Measurements from ENCODE around the gene IL12RB2. TPM values are rescaled to one million over a fixed set of nuclear protein-coding genes. Genes with fewer than 3 reads are reported as not detected.

The IL12RB2 gene, protein sequence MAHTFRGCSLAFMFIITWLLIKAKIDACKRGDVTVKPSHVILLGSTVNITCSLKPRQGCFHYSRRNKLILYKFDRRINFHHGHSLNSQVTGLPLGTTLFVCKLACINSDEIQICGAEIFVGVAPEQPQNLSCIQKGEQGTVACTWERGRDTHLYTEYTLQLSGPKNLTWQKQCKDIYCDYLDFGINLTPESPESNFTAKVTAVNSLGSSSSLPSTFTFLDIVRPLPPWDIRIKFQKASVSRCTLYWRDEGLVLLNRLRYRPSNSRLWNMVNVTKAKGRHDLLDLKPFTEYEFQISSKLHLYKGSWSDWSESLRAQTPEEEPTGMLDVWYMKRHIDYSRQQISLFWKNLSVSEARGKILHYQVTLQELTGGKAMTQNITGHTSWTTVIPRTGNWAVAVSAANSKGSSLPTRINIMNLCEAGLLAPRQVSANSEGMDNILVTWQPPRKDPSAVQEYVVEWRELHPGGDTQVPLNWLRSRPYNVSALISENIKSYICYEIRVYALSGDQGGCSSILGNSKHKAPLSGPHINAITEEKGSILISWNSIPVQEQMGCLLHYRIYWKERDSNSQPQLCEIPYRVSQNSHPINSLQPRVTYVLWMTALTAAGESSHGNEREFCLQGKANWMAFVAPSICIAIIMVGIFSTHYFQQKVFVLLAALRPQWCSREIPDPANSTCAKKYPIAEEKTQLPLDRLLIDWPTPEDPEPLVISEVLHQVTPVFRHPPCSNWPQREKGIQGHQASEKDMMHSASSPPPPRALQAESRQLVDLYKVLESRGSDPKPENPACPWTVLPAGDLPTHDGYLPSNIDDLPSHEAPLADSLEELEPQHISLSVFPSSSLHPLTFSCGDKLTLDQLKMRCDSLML
- 0.08 TPM for polyA plus RNA-seq (2013, experiment 1 of 2)
- 0.26 TPM for polyA plus RNA-seq (2013, experiment 2 of 2)

DNA sequence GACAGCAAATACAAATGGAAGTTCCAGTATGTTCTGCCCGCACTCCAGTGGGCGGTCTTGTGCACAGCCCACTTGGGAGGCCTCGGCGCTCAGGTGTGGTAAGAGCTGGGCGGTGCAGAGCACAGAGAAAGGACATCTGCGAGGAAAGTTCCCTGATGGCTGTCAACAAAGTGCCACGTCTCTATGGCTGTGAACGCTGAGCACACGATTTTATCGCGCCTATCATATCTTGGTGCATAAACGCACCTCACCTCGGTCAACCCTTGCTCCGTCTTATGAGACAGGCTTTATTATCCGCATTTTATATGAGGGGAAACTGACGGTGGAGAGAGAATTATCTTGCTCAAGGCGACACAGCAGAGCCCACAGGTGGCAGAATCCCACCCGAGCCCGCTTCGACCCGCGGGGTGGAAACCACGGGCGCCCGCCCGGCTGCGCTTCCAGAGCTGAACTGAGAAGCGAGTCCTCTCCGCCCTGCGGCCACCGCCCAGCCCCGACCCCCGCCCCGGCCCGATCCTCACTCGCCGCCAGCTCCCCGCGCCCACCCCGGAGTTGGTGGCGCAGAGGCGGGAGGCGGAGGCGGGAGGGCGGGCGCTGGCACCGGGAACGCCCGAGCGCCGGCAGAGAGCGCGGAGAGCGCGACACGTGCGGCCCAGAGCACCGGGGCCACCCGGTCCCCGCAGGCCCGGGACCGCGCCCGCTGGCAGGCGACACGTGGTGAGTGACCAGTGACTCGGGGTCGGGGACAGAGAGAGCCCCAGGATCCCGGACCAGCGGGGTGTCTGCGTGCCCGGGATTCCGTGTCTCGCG lies at the start of gene IL12RB2:
Gene IL12RB2 (plus strand): TSS at position 623 of the 810 bp plus-strand sequence. CDS start 12,496 bp downstream, outside the sequence.
- peak within 1 kb of the TSS; percentile 78 for H3K18ac ChIP-seq (ENCODE audit: low read length)
- no peak within 1 kb of the TSS for H2BK15ac ChIP-seq (ENCODE audit: low read length)
- no peak within 1 kb of the TSS for H4K8ac ChIP-seq (ENCODE audit: low read depth, low read length)
- no peak within 1 kb of the TSS for H3K4ac ChIP-seq (ENCODE audit: low read length)
- no CpG with 5 or more reads among the region's 75 CpGs for WGBS, 2 donors (ENCODE audit: extremely low coverage in 2 of 2, insufficient read length in 2 of 2, insufficient replicate concordance in 1 of 2)
- peak within 1 kb of the TSS; percentile 80 for H3K9ac ChIP-seq (ENCODE audit: low read depth, low read length, poor library complexity)
- H3K4me2 ChIP-seq (ENCODE audit: insufficient read depth, low read length, poor library complexity, severe bottlenecking), result peak within 1 kb of the TSS; percentile 66
- H3K4me3 ChIP-seq (ENCODE audit: low read length in 2 of 2), result peak within 1 kb of the TSS; percentile 25 to 73
- no peak within 1 kb of the TSS for H3K14ac ChIP-seq (ENCODE audit: low read length)
- H3K23ac ChIP-seq (ENCODE audit: low read depth, low read length, poor library complexity), result no peak within 1 kb of the TSS
- no peak within 1 kb of the TSS for H2BK12ac ChIP-seq (ENCODE audit: low read length)
- no peaks in the 10 kb centered on the region for H3K36me3 ChIP-seq (replicated peaks in 1 of 2; ENCODE audit: control insufficient read depth in 2 of 2, insufficient read depth in 2 of 2, low read length in 2 of 2)
- no peak within 1 kb of the TSS for H2BK120ac ChIP-seq (ENCODE audit: low read depth, low read length)
- H2BK5ac ChIP-seq (ENCODE audit: low read length), result no peak within 1 kb of the TSS
- peak; percentile 33 for DNase-seq (ENCODE audit: low spot score)
- no peak within 1 kb of the TSS for H2AK5ac ChIP-seq (ENCODE audit: low read depth, low read length)
- H3K4me1 ChIP-seq (ENCODE audit: control insufficient read depth in 2 of 2, insufficient read depth in 1 of 2, low read depth in 1 of 2, low read length in 2 of 2), result peaks cover 0 to 3% of the 10 kb centered on the region in 2 donors
- H3K9me3 ChIP-seq (replicated peaks in 1 of 2; ENCODE audit: control insufficient read depth in 2 of 2, insufficient read depth in 1 of 2, low read depth in 1 of 2, low read length in 2 of 2), result no peaks in the 10 kb centered on the region
- H3K79me1 ChIP-seq (ENCODE audit: low read depth, low read length), result no peaks in the 10 kb centered on the region
- H2AFZ ChIP-seq (ENCODE audit: low read length), result peak within 1 kb of the TSS; percentile 81
- H4K91ac ChIP-seq (ENCODE audit: low read depth, low read length, poor library complexity), result no peak within 1 kb of the TSS
- peaks cover 3 to 76% (median 13%) of the 10 kb centered on the region in 3 experiments for H3K27me3 ChIP-seq (ENCODE audit: control insufficient read depth in 3 of 3, insufficient read depth in 3 of 3, low read depth in 1 of 3, low read length in 3 of 3)
- H3K27ac ChIP-seq (replicated peaks; ENCODE audit: low read length), result no peak within 1 kb of the TSS

DNA sequence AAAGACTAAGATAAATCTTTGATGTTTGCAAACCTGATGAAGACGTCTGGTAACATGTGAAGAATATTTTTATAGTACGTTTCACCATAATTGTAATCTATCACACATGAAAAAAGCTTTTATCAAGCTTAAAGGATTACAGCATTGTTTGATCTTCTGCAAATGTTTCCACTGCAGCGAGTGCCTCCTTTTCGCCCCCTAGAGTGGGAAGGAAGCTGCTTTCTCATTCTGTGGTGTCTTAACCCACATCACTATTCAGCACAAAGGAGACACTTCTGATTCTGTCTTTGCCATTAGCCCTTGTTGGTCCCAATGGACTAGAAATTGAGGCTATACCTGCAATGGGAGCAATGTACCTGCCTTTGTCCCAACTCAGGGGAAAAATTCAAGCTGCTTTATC lies 46.0 kb upstream of the IL12RB2 start:
- H4K91ac ChIP-seq (ENCODE audit: low read depth, low read length, poor library complexity), result no peak overlapping the region
- no peak overlapping the region for H2AK5ac ChIP-seq (ENCODE audit: low read depth, low read length)
- H3K27ac ChIP-seq (replicated peaks; ENCODE audit: low read length), result no peak overlapping the region
- no peak overlapping the region for H4K8ac ChIP-seq (ENCODE audit: low read depth, low read length)
- no peak overlapping the region for H2BK120ac ChIP-seq (ENCODE audit: low read depth, low read length)
- H2AFZ ChIP-seq (ENCODE audit: low read length), result no peak overlapping the region
- H2BK15ac ChIP-seq (ENCODE audit: low read length), result no peak overlapping the region
- H3K4me1 ChIP-seq (ENCODE audit: control insufficient read depth in 2 of 2, insufficient read depth in 1 of 2, low read depth in 1 of 2, low read length in 2 of 2), result peaks cover 0 to 3% of the 10 kb centered on the region in 2 donors
- WGBS, 2 donors (ENCODE audit: extremely low coverage in 2 of 2, insufficient read length in 2 of 2, insufficient replicate concordance in 1 of 2), result no CpG with 5 or more reads among the region's 4 CpGs
- no peak overlapping the region for H2BK5ac ChIP-seq (ENCODE audit: low read length)
- H3K27me3 ChIP-seq (ENCODE audit: control insufficient read depth in 3 of 3, insufficient read depth in 3 of 3, low read depth in 1 of 3, low read length in 3 of 3), result peaks cover 0 to 5% (median 0%) of the 10 kb centered on the region in 3 experiments
- no peaks in the 10 kb centered on the region for H3K9me3 ChIP-seq (replicated peaks in 1 of 2; ENCODE audit: control insufficient read depth in 2 of 2, insufficient read depth in 1 of 2, low read depth in 1 of 2, low read length in 2 of 2)
- no peak overlapping the region for H2BK12ac ChIP-seq (ENCODE audit: low read length)
- no peak overlapping the region for H3K14ac ChIP-seq (ENCODE audit: low read length)
- no peak overlapping the region for H3K4me3 ChIP-seq (ENCODE audit: low read length in 2 of 2)
- no peak overlapping the region for H3K18ac ChIP-seq (ENCODE audit: low read length)
- H3K4me2 ChIP-seq (ENCODE audit: insufficient read depth, low read length, poor library complexity, severe bottlenecking), result no peak overlapping the region
- no peak overlapping the region for H3K4ac ChIP-seq (ENCODE audit: low read length)
- no peak for DNase-seq (ENCODE audit: low spot score)
- no peak overlapping the region for H3K9ac ChIP-seq (ENCODE audit: low read depth, low read length, poor library complexity)
- no peaks in the 10 kb centered on the region for H3K36me3 ChIP-seq (replicated peaks in 1 of 2; ENCODE audit: control insufficient read depth in 2 of 2, insufficient read depth in 2 of 2, low read length in 2 of 2)
- H3K23ac ChIP-seq (ENCODE audit: low read depth, low read length, poor library complexity), result no peak overlapping the region
- no peaks in the 10 kb centered on the region for H3K79me1 ChIP-seq (ENCODE audit: low read depth, low read length)

DNA sequence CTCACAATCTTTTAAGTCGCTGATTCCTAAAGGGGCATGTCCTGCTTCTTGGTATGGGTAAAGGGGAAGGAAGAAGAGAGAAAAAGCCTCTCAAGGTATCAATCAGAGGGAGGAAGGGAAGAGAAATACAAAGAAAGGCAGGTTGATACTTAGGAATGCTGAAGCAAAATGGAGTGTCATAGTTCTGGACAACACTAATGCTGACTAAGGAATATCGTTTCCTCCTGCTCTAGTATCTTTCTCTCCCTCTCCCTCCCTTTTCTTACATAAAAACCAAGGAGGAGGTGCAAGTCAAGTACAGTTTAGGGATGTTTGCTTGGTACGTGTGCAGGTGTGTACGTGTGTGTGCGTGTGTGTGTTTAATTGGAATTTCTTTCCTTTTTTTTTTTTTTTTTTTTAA lies 44.9 kb upstream of the IL12RB2 start:
- Histone ChIP-seq H2AK5ac (ENCODE audit: low read depth, low read length) (no peak overlapping the region), H4K91ac (ENCODE audit: low read depth, low read length, poor library complexity) (no peak overlapping the region), H3K27me3 (ENCODE audit: control insufficient read depth in 3 of 3, insufficient read depth in 3 of 3, low read depth in 1 of 3, low read length in 3 of 3) (peaks cover 0 to 8% (median 0%) of the 10 kb centered on the region in 3 experiments), H2BK120ac (ENCODE audit: low read depth, low read length) (no peak overlapping the region), H3K9me3 (replicated peaks in 1 of 2; ENCODE audit: control insufficient read depth in 2 of 2, insufficient read depth in 1 of 2, low read depth in 1 of 2, low read length in 2 of 2) (no peaks in the 10 kb centered on the region), H3K14ac (ENCODE audit: low read length) (no peak overlapping the region), H3K27ac (replicated peaks; ENCODE audit: low read length) (no peak overlapping the region), H2AFZ (ENCODE audit: low read length) (no peak overlapping the region), H2BK15ac (ENCODE audit: low read length) (no peak overlapping the region), H3K18ac (ENCODE audit: low read length) (no peak overlapping the region), H3K4ac (ENCODE audit: low read length) (no peak overlapping the region), H2BK12ac (ENCODE audit: low read length) (no peak overlapping the region), H2BK5ac (ENCODE audit: low read length) (no peak overlapping the region), H3K4me1 (ENCODE audit: control insufficient read depth in 2 of 2, insufficient read depth in 1 of 2, low read depth in 1 of 2, low read length in 2 of 2) (no peaks in the 10 kb centered on the region), H3K4me3 (ENCODE audit: low read length in 2 of 2) (no peak overlapping the region), H3K79me1 (ENCODE audit: low read depth, low read length) (no peaks in the 10 kb centered on the region), H3K36me3 (replicated peaks in 1 of 2; ENCODE audit: control insufficient read depth in 2 of 2, insufficient read depth in 2 of 2, low read length in 2 of 2) (no peaks in the 10 kb centered on the region), H3K4me2 (ENCODE audit: insufficient read depth, low read length, poor library complexity, severe bottlenecking) (no peak overlapping the region), H3K9ac (ENCODE audit: low read depth, low read length, poor library complexity) (no peak overlapping the region), H4K8ac (ENCODE audit: low read depth, low read length) (no peak overlapping the region), H3K23ac (ENCODE audit: low read depth, low read length, poor library complexity) (no peak overlapping the region)
- no CpG with 5 or more reads among the region's 5 CpGs for WGBS, 2 donors (ENCODE audit: extremely low coverage in 2 of 2, insufficient read length in 2 of 2, insufficient replicate concordance in 1 of 2)
- DNase-seq (ENCODE audit: low spot score), result no peak
